ENCODE data around the gene GLI2. TPM values are rescaled to one million over a fixed set of nuclear protein-coding genes. Genes with fewer than 3 reads are reported as not detected.

Gene GLI2
- total and polyA plus RNA-seq, 2 of the 8 experiments (the other 6 are each of a cell fraction or from before 2014, with no cell fraction given): 18.4 to 46.9 TPM

- Histone ChIP-seq H3K18ac (ENCODE audit: extremely low read depth, low read length) (no peak overlapping the region), H2BK15ac (ENCODE audit: low read length) (no peak overlapping the region), H4K5ac (ENCODE audit: insufficient read length, low read depth, low read length) (no peak overlapping the region), H2AFZ (ENCODE audit: low read length) (no peak overlapping the region), H2BK5ac (ENCODE audit: low read depth, low read length) (no peak overlapping the region), H3K79me1 (ENCODE audit: low read depth, low read length) (peaks cover 43% of the 10 kb centered on the region), H3K4me1 (replicated peaks in 1 of 4; ENCODE audit: control insufficient read depth in 3 of 4, insufficient read depth in 4 of 4, low read length in 3 of 4) (peaks cover 11 to 32% (median 30%) of the 10 kb centered on the region in 4 experiments), H3K56ac (replicated peaks; ENCODE audit: insufficient read length, low read depth, low read length) (no peak overlapping the region), H4K20me1 (replicated peaks in 1 of 2; ENCODE audit: control insufficient read depth in 1 of 2, insufficient read depth in 2 of 2, low read length in 2 of 2) (peaks cover 10 to 46% of the 10 kb centered on the region in 2 experiments), H2AK5ac (ENCODE audit: low read depth, low read length) (no peak overlapping the region), H3K79me2 (ENCODE audit: control insufficient read depth in 1 of 2, insufficient read depth in 2 of 2, low read length in 2 of 2) (peaks cover 23 to 100% of the 10 kb centered on the region in 2 experiments), H3K4me2 (ENCODE audit: insufficient read depth in 1 of 2, low read depth in 2 of 2, low read length in 2 of 2) (no peak overlapping the region), H3K4ac (replicated peaks; ENCODE audit: insufficient read length, low read depth, low read length) (no peak overlapping the region), H2BK20ac (ENCODE audit: low read length) (no peak overlapping the region), H3K27me3 (replicated peaks in 1 of 4; ENCODE audit: control insufficient read depth in 3 of 4, extremely low read depth in 1 of 4, insufficient read depth in 3 of 4, low read length in 3 of 4) (no peaks in the 10 kb centered on the region), H2BK120ac (replicated peaks; ENCODE audit: low read depth, low read length) (no peak overlapping the region), H3K23me2 (ENCODE audit: low read depth, low read length) (peaks cover 2% of the 10 kb centered on the region), H3K9ac (replicated peaks in 1 of 4; ENCODE audit: extremely low read depth in 1 of 4, low read depth in 3 of 4, low read length in 3 of 4) (no peak overlapping the region), H4K8ac (ENCODE audit: extremely low read depth, insufficient read depth, low read length) (no peak overlapping the region), H3K36me3 (ENCODE audit: control insufficient read depth in 2 of 4, insufficient read depth in 4 of 4, low read length in 3 of 4) (peaks cover 0 to 5% (median 0%) of the 10 kb centered on the region in 4 experiments; a peak in 1 of 8 replicates), H3K14ac (ENCODE audit: insufficient read length) (no peak overlapping the region), H3K4me3 (ENCODE audit: extremely low read depth in 1 of 4, insufficient read depth in 2 of 4, low read depth in 3 of 4, low read length in 4 of 4) (no peak overlapping the region), H3K9me3 (ENCODE audit: insufficient read depth in 2 of 2, low read depth in 1 of 2, low read length in 1 of 2) (no peaks in the 10 kb centered on the region), H2BK12ac (ENCODE audit: low read depth, low read length) (no peak overlapping the region), H3K27ac (ENCODE audit: low read depth, low read length) (no peak overlapping the region), H3K23ac (ENCODE audit: insufficient read length) (no peak overlapping the region), H4K91ac (replicated peaks; ENCODE audit: insufficient read length, low read length) (no peak overlapping the region)
- DNase-seq (ENCODE audit: low read depth in 1 of 2, low spot score in 2 of 2): no peak
- FAIRE-seq: no peak
- TF ChIP-seq SIN3A (conservative IDR thresholded peaks at IDR 0.05 in 1 of 2, IDR thresholded peaks at IDR 0.05 in 1 of 2; ENCODE audit: low read depth in 1 of 2, low read length in 2 of 2) (no peak), SP4 (IDR thresholded peaks at IDR 0.05; ENCODE audit: low read length) (no peak), RBBP5 (IDR thresholded peaks at IDR 0.05; ENCODE audit: borderline replicate concordance, low read depth, low read length) (no peak), CBX8 (IDR thresholded peaks at IDR 0.05; ENCODE audit: borderline replicate concordance, low read depth, low read length) (no peak), RFX5 (IDR thresholded peaks at IDR 0.05; ENCODE audit: borderline replicate concordance, low read depth, low read length) (no peak), YY1 (IDR thresholded peaks at IDR 0.05; ENCODE audit: low read depth, low read length) (no peak), ATF3 (IDR thresholded peaks at IDR 0.05; ENCODE audit: insufficient read depth, low read depth, low read length) (no peak), TEAD4 (IDR thresholded peaks at IDR 0.05; ENCODE audit: low read depth, low read length) (no peak)
- POLR2A ChIA-PET (ENCODE audit: partially characterized antibody): interaction anchor here (0.5 to 1.3 kb wide), 5 partner anchors 10 to 327 kb away, joined by 3 to 7 read pairs (median 3); no protein-coding TSS in a partner anchor
- CTCF ChIA-PET (ENCODE audit: partially characterized antibody): interaction anchor here (0.9 to 1.9 kb wide), 5 partner anchors 11 to 210 kb away, joined by 3 to 5 read pairs (median 4); no protein-coding TSS in a partner anchor
- 82% methylated on average over 7 of the region's 7 CpGs; no CpG with 5 or more reads in 1 of the 2 experiments for WGBS, 2 experiments (ENCODE audit: extremely low coverage in 1 of 2, insufficient coverage in 1 of 2, insufficient read length in 1 of 2, insufficient replicate concordance in 2 of 2, low coverage in 1 of 2, low lambda C conversion rate in 2 of 2, missing lambda C conversion rate in 1 of 2)
Measured at GRCh38 chr2:120747706-120748105, 12.0 kb downstream of the GLI2 start.

Measured in H1 (cell line).